Dermis microvascular lymphatic vessel endothelial cell (primary cell): ENCODE results near the gene MAMDC4. TPM values are rescaled to one million over a fixed set of nuclear protein-coding genes. Genes with fewer than 3 reads are reported as not detected.
"Not testable (repeated sequence)": the region's sequence is repeated elsewhere in the genome, so short reads cannot be mapped to it uniquely, and the experiment has no call there.

Experiments
- DNase-seq, 2 donors: peaks; one replicate each; pipeline versions ENCODE4 v3.0.0 to v3.0.0-alpha.2; 2010; ENCODE audit warnings: low read depth in 2 of 2
- total RNA-seq: library from RNA; depleted of rRNA; stranded (reverse); fragments of >200 nt; gene quantifications from 2 replicates; pipeline ENCODE4 v1.2.1, GENCODE V29; 2014

Gene MAMDC4
- total RNA-seq = 0.64 and 1.1 TPM in 2 replicates

DNA sequence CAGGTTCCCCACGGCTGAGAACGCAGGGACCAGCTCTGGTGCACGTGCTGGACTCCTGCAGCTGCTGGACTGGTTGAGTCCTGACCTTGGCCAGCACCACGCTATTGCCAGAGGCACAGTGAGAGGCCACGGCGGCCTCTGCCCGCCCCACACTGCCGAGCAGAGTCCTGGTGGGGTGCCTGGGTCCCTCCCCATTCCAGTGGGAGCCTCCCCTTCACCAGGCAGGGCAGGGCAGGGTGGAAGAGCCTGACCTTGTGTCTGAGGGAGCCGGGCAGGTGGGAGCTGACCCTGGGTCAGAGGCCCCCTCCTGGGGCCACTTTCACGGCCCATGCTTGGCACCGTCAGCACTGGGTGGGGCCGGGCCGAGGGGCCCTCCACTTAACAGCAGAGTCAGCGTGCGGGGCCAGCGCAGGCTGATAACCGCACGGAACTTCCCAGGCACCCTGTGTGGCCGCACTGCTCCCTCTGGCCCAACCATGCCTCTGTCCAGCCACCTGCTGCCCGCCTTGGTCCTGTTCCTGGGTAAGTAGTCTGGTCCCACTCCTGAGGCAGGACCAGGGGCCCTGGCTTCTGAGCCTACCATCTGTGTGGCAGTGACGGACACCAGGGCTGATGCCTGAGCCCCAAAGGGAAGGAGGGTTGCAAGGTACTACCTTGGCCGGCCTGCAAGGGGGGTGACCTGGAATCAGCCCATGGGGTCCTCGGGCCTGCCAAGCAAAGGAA is at the start of gene MAMDC4:
Gene MAMDC4, plus strand, starts transcription at position 406 of the 723 bp plus-strand sequence. Its CDS starts 71 bp downstream, at position 477.
- no peak for DNase-seq

DNA sequence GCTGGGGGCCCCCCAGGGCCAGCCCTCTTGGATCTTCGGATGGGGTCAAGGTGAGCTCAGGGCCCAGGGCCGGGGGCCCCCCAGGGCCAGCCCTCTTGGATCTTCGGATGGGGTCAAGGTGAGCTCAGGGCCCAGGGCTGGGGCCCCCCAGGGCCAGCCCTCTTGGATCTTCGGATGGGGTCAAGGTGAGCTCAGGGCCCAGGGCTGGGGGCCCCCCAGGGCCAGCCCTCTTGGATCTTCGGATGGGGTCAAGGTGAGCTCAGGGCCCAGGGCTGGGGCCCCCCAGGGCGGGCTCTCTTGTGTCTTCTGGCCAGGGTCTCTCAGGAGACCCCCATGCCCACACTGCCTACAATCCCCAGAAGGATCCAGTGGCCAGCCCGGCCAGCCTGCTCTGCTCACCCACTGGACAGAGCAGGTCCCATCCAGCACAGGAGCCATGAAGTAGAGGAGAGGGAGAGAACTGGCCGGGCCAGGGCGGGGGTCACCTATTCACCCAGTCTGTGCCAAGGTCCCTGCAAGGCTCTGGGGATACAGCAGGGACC is 49.1 kb upstream of the MAMDC4 start:
- DNase-seq = not testable (repeated sequence)

DNA sequence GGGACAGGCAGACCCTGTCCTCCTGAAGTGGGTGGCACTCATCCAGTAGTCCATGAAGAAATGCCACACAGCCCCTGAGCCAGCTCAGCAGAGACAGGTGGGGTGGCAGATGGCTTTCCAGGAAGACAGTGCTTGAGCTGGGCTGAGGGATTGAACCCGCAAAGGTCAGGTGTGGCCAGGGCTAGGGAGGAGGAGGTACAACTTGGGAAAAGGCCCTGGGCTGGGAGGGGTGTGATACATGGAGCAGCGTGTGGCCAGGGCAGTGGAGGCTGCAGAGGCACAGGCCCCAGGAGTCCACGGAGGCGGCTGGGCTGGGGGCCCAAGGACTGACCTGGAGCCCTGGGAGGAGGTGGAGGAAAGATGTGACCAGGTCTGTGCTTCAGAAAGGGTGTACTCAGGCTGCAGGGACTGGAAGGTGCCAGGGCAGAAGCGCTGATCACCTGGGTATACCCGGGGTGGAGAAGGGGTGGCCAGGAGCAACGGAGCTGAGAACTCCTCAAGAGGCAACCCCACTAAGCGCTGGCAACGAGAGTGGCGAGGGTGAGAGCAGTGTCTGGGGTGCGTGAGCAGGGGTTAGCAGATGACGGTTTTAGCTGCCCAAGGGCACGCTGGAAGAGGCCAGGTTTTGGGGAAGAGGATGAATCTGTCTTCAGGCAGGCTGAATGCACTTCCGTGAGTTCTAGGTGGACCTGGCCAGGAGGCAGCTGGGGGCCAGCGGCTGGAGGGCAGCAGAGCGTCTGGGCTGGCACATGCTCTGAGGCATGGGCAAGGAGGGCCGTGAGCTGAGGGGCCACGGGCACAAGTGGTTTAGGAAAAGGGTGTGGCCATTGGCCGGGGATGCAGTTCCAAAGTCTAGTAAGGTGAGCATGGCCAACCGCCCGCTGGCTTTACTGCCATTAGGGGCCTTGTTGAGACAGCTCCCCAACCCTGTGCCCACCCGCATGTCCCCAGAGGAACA is 48.3 kb upstream of the MAMDC4 start:
- DNase-seq = no peak

DNA sequence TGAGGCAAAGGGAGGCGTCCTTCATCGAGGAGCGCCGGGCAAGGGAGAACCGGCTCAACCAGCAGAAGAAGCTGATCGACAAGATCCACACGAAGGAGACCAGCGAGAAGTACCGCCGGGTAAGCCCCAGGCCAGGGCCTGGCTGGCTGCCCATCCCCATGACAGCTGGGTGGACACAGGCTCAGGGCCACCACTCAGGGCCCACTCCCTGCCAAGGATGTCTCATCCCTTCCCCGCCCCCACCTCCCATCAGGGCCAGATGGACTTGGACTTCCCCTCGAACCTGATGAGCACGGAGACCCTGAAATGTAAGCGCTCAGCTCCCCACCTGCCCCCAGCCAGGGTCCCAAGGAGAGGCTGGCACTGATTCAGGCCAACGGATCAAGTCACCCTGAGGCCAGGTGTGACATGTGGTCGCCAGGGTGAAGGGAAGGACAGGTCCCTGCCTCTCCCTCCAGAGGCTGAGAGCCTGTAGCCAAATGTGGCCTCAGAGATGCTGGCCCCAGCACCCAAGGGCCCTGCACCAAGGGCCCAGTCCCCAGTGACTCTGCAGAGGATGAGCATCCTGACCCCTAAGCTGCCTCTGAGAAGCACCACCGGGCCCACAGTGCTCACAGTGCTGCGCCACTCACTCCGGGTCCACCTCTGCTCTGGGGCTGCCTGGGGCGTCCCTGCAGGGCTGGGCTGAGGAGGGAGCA is 47.5 kb upstream of the MAMDC4 start:
- no peak for DNase-seq

DNA sequence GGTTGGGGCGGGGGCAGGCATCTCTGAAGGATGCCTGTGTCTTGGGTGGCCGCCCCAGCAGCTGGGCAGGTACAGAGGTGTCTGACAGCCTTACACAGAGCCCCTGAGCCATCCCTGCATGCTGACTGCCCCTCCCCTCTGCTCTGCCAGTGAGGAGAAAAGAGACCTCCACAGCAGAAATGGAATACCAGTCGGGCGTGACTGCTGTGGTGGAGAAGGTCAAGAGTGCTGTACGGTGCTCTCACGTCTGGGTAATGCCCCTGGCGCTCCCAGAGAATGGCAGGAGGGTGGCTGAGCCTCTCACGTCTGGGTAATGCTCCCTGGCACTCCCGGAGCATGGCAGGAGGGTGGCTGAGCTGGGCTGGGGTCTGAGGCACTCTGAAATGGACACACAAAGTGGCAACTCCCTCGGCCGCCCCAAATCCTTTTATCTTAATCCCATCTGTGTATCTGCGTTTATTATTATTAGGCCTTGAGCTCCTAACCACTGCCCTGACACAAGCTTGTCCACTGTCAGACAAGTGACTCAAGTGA is 46.9 kb upstream of the MAMDC4 start:
- no peak for DNase-seq

DNA sequence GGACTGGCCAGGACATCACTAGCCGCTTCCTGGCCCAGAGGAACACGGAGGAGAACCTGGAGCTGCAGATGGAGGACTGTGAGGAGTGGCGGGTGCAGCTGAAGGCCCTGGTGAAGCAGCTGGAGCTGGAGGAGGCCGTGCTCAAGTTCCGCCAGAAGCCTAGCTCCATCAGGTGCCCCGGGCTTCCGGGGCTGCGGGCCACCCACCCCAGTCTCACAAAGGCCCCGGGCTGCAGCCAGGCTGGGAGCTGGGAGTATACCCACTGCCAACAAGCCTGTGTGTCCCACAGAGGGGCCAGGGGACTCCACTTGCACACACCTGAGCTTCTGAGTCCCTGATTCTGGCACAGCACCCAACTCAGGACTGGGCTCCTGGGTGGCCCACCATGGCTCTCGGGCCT is 46.1 kb upstream of the MAMDC4 start:
- no peak for DNase-seq

DNA sequence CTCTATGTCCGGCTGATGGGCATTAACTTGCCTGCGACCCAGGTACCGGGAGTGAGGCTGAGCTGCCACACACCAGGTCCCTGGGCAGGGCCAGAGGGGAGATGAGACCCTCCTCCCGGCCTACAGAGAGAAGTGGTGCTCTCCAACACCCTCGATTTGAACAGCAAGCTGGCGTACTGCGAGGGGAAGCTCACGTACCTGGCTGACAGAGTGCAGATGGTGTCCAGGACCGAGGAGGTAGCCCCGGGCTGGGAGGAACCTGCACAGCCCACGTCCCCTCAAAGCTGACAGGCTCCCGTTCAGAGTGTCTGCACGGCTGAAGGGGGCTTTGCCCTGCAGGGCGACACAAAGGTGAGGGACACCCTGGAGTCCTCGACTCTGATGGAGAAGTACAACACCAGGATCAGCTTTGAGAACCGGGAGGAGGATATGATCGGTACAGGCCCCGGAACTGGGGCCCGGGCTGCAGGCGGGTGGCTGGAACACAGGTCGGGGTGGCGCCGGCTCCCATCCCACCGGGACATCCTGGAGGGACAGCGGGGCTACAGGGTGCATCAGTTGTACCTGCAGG is 45.4 kb upstream of the MAMDC4 start:
- no peak for DNase-seq

DNA sequence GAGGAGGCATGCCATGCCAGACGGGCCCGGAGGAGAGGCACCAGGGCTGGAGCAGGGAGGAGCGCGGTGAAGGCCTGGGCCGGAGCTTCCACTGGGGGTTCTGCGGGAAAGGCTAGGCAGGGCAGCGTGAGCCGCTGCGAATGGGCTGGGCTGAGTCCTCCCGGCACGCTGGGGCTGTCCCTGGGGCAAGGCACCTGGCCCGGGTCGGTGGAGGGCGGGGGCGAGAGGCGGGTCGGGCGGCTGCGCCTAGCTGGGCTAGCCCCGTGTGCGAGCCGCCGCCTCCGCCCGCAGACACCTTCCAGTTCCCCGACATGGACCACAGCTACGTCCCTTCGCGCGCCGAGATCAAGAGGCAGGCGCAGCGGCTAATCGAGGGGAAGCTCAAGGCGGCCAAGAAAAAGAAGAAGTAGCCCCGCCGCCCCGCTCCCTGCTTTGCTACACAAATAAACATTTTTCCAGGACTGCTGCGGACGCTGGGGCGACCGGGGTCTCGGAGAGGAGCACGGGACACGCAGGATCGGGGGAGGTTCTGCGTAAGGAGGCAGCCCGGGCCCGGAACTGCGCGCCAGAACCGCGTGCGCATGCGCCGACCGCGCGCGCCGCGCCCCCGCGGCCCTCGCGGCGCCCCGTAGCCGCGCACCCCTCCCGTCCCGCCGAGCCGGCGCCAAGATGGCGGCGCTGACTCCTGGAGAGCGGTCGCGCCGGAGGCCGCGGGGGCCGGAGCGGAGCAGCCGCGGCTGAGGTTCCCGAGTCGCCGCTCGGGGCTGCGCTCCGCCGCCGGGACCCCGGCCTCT is 44.7 kb upstream of the MAMDC4 start, which contains the start of gene RABL6:
Gene RABL6, plus strand, starts transcription at position 668 of the 794 bp plus-strand sequence. CDS start 249 bp downstream, outside the sequence.
- peak; percentile 40 to 80 for DNase-seq

DNA sequence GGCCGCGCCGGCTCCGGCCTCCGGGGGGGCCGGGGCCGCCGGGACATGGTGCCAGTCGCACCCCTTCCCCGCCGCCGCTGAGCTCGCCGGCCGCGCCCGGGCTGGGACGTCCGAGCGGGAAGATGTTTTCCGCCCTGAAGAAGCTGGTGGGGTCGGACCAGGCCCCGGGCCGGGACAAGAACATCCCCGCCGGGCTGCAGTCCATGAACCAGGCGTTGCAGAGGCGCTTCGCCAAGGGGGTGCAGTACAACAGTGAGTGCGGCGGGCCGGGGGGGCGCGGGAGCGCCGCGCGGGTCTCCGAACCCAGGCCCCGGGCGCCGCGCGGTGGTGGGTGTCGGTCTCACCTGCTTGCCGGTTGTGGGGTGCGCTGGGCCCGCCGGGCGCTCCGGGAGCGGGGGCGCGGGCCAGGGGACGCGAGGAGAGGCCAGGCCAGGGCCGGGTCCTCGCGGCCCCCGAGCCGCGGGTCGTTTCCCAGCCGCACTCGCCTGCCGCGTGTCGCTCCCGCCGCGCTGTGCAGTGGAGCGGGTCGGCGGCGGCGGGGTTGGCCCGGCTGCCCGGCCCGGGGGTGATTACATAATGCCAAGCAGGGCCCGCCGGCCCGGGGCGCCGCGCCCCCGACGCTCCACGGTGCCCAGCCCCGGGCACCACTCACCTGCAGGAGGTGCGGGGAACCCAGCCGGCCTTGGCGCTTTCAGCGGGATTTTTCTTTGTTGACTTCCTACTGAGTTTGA is 43.9 kb upstream of the MAMDC4 start:
- peak in 1 of 2 donors; percentile 38 for DNase-seq

DNA sequence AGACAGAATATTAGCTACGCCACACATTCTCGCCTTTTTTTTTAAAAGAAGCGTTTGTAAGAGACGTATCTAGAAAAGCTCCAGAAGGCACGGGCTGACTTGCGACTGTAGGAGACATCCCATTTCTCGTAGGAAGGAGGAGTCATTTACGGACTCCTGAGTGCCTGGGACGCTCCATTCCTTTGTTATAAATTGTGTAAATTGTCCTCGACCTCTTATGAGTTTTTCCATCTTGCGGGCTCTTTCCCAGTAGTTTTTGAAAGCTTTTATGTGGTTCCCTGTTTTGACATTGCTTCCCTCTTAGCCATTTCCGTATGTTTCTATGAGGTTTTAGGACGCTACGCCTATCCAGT is 43.4 kb upstream of the MAMDC4 start:
- DNase-seq = peak in 1 of 2 donors; percentile 32

DNA sequence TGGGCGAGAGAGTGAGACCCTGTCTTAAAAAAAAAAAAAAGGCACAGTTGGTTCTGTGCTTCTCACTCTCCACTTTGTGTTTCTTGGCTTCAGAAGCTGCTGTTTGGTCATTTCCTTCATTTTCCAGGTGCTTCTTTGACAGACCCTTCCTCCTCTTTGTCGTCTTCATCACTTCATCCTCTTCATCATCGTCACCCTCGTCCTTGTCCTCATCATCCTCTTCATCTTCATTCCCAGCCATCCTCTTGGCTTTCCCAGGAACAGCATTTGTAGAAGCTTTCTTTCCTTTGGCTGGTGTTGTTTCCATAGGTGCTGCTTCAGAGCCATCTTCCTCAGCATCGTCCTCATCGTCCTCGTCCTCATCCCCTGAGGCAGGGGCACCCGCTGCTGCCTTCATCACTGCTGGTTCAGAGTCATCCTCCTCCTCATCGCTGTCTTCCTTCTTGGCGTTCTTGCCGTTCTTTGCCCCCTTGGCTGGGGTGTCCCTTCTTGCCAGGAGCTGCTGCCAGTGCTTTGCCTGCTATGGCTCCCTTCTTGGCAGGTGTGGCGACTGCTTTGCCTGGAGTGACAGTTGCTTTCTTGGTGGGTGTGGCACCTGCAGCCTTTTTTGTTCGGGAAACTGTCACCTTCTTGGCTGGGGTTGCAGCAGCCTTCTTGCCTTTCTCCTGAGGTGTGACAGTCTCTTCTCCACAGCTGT is 37.3 kb upstream of the MAMDC4 start:
- DNase-seq = no peak

DNA sequence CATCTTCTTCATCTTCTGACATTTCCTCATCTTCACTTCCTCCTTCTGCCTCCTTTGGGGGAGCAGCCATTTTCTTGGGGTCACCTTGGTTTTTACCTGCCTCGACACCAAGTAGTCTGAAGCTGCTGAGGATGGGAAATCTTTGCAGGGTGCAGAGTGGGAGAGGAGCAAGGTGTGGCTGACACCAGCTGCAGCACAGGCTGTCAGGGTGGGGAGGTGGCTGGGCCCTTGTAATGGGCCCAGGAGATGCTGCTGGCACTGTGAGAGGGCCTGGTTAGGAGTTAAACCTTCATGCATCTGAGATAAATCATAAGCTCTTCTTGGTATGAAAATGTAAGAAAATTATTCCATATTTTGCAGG is 36.7 kb upstream of the MAMDC4 start:
- DNase-seq = no peak

DNA sequence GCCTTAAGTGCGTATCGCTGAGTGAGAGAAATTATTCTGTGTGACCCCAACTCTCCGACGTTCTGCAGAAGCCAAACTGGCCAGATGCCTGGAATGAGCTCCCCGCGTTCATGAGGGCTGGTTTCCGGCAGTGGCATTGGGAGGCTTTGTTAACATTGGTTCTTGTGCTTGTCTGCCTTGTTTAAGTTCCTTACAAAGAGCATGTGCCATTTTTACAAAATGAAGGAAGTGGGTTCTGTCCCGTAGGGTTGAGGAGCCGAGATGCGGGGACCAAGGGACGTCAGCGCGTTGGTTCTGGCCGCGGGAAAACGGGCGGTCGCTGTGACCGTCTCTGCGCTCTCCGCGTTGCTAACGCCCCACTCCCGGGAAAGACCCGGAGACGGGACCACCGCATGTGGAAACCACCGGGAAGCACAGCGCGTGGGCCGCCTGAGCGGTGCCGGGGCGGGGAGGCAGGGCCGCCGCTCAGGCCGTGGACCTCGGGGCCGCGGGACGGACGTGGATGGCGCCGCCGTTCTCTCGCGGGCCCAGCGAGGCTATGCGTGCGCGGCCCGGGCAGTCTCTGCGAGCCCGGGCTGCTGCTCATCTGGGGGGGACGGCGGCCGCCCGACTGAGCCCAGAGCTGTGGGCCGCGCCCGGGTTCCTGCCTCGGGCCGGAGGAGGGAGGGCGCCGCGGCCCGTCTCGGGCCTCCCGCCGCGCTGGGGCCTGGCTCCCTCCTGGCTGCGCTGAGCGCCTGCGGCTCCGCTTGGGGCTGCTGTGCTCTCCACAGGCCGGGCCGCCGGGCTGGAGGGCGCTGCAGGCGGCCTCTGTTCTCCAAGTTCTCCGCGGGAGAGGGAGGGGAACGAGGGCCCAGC is 30.9 kb upstream of the MAMDC4 start:
- peak in 1 of 2 donors; percentile 35 for DNase-seq

DNA sequence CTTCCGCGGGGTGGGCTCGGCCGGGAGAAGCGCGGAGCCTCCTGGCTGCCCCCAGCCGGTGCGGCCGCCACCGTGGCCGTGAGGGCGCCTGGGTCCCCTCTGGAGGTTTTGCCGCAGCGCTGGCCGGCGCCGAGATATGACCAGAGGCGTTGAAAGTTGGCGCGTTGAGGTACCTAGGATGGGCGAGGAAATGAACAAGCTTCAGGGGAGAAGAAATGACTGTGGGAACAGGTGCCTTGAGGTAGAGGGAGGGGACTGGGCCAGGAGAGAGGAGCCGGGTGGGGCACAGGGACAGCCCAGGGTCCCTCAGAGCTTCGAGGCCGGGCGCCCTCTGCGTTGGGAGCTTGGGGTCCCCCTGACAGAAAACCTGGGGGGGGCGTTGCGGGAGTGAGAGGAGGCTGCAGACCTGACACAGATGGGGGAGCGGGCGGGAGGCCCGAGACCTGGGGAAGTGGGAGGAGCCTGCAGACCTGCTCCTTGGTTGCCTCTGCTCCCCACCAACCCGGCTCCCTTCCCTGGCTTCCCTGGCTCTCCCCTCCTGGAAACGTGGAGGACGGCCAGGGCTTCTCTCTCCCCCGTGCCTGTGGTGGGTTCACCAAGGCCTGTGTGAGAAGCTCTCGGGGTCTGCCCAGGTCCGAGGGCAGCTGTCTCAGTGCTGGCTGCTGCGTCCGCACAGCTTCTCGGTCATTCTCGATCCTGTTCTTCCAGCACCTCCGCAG is 30.2 kb upstream of the MAMDC4 start:
- DNase-seq = no peak

DNA sequence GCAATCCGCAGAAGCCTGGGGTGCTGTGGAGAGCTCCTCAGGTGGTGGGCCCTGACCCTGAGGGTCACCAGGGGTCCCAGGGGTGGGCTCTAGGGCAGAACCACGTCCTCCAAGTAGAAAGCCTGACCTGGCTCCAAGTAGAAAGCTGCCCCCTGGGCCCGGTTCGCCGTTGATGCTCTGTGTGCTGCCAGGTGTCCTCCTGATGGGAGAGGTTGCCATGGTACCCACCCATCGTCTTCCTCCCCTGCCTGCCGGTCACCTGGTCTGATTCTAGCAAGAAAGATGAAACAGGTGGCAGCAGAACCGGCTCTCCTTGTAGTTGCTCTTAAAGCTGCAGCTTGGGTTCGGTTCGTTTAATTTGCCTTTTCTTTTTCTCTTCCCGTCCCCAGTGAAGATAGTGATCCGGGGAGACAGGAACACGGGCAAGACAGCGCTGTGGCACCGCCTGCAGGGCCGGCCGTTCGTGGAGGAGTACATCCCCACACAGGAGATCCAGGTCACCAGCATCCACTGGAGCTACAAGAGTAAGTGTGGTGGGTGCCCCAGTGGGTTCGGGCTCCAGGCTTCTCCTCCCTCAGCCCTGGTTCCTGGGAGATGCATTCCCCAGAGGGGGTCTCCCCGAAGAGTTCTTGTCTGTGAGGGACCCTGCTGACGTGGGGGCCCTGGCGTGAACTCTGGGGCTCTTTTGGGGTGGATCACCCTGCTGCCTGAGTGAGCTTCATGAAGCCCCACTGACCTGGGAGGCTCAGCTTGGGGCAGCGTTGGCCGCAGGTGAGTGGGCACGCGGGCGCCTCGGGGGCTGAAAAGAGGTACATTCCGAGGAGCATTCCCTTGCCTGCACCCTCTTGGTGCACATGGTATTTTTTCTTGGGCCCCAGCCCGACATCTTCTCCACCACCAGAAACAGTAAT is 28.8 kb upstream of the MAMDC4 start:
- DNase-seq = no peak
